ENCODE results near the gene TMEM108. TPM values are rescaled to one million over a fixed set of nuclear protein-coding genes. Genes with fewer than 3 reads are reported as not detected.

The TMEM108 gene
- total RNA-seq, 1 donor from 2014 or later, result 2.4 TPM

DNA sequence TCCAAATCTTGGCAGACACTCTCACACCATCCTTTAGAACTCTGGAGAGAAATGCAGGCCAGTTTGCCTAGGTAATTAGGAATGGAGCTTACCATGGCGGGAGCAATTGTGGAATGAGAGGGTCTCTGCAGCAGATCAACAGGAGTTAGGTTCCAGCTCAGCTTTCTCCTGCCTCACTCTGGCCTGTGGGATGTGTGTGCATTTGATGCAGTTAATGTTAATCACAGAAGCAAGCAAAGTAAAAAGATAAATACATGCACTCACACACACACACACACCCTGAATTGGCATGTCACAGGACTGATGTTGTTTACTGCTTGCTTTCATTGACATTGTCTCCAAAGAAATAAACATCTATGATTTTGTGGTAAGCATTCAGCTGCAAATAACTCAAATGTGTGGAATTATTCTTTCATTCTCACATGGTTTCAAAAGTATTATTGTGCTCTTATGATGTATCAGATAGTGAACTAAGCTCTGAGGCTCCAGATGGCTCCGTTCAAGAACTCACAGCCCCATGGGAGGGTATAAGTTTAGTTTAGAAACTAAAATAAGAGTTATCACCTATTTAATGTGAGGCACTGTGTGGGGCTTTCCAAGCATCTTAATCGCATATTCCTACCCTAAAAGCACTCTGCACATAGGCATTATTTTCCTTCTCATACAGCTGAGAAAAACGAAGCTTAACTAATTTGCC, 330.3 kb downstream of the TMEM108 start:
- Histone ChIP-seq H3K4me1 (peaks cover 9% of the 10 kb centered on the region), H3K36me3 (no peaks in the 10 kb centered on the region), H3K27me3 (ENCODE audit: low read depth) (peaks cover 7% of the 10 kb centered on the region), H3K27ac (replicated peaks) (no peak overlapping the region), H3K9me3 (replicated peaks) (no peaks in the 10 kb centered on the region), H3K4me3 (no peak overlapping the region)
- DNase-seq, result no peak
- intact Hi-C loops (cut with micrococcal nuclease), result no loop called here
- no peak for TF ChIP-seq CTCF (IDR thresholded peaks at IDR 0.05; ENCODE audit: borderline replicate concordance)

GRCh38 chr3:133369068-133369440, 330.9 kb downstream of the TMEM108 start:
- Histone ChIP-seq H3K4me1 (peaks cover 9% of the 10 kb centered on the region), H3K9me3 (replicated peaks) (no peaks in the 10 kb centered on the region), H3K27ac (replicated peaks) (no peak overlapping the region), H3K36me3 (no peaks in the 10 kb centered on the region), H3K27me3 (ENCODE audit: low read depth) (peaks cover 7% of the 10 kb centered on the region), H3K4me3 (no peak overlapping the region)
- TF ChIP-seq CTCF (IDR thresholded peaks at IDR 0.05; ENCODE audit: borderline replicate concordance), result no peak
- intact Hi-C loops (cut with micrococcal nuclease), result no loop called here
- DNase-seq, result no peak

- intact Hi-C loops (cut with micrococcal nuclease), result no loop called here
- Histone ChIP-seq H3K27me3 (ENCODE audit: low read depth) (peaks cover 12% of the 10 kb centered on the region), H3K9me3 (replicated peaks) (no peaks in the 10 kb centered on the region), H3K36me3 (no peaks in the 10 kb centered on the region), H3K4me1 (peaks cover 9% of the 10 kb centered on the region), H3K4me3 (no peak overlapping the region), H3K27ac (replicated peaks) (no peak overlapping the region)
- no peak for DNase-seq
- TF ChIP-seq CTCF (IDR thresholded peaks at IDR 0.05; ENCODE audit: borderline replicate concordance), result no peak
Observed at GRCh38 chr3:133371181-133371580, 333.0 kb downstream of the TMEM108 start.

- intact Hi-C loops (cut with micrococcal nuclease), result no loop called here
- Histone ChIP-seq H3K36me3 (no peaks in the 10 kb centered on the region), H3K27me3 (ENCODE audit: low read depth) (peaks cover 12% of the 10 kb centered on the region), H3K4me1 (peaks cover 9% of the 10 kb centered on the region), H3K4me3 (no peak overlapping the region), H3K9me3 (replicated peaks) (no peaks in the 10 kb centered on the region), H3K27ac (replicated peaks) (no peak overlapping the region)
- DNase-seq, result no peak
- TF ChIP-seq CTCF (IDR thresholded peaks at IDR 0.05; ENCODE audit: borderline replicate concordance), result no peak
Observed at GRCh38 chr3:133371676-133372075, 333.5 kb downstream of the TMEM108 start.

GRCh38 chr3:133374708-133375402, 336.7 kb downstream of the TMEM108 start:
- peaks cover 10% of the 10 kb centered on the region for H3K4me1 ChIP-seq
- H3K4me3 ChIP-seq, result no peak overlapping the region
- H3K27me3 ChIP-seq (ENCODE audit: low read depth), result peaks cover 5% of the 10 kb centered on the region
- intact Hi-C loops (cut with micrococcal nuclease), result no loop called here
- no peaks in the 10 kb centered on the region for H3K9me3 ChIP-seq (replicated peaks)
- no peak overlapping the region for H3K27ac ChIP-seq (replicated peaks)
- DNase-seq, result no peak
- no peak for TF ChIP-seq CTCF (IDR thresholded peaks at IDR 0.05; ENCODE audit: borderline replicate concordance)
- H3K36me3 ChIP-seq, result no peaks in the 10 kb centered on the region

Measured in left ventricle myocardium inferior (tissue), 1 donor.